ENCODE data around the gene ADPRM. TPM values are rescaled to one million over a fixed set of nuclear protein-coding genes. Genes with fewer than 3 reads are reported as not detected.

The ADPRM gene
- total RNA-seq, result 1 to 10 TPM; 6.8 to 8.9 TPM
- polyA plus RNA-seq (2013, experiment 1 of 2), result 15.5 TPM
- polyA plus RNA-seq (2013, experiment 2 of 2), result 11.5 TPM
- long read RNA-seq, experiment 1, partial matches to known transcripts, result 1 of 2 reads
- long read RNA-seq, experiment 1, other reads (novel, unspliced or antisense), result 0 of 2 reads
- long read RNA-seq, experiment 2, partial matches to known transcripts, result 0 of 2 reads
- long read RNA-seq, experiment 2, other reads (novel, unspliced or antisense), result 1 of 2 reads
- long read RNA-seq, experiment 3, transcript ADPRM-201 (4 exons, 1,209 nt), result major isoform, 7 of 18 reads
- long read RNA-seq, experiment 3, partial matches to known transcripts, result 1 of 18 reads
- long read RNA-seq, experiment 3, other reads (novel, unspliced or antisense), result 3 of 18 reads
- long read RNA-seq, experiment 4, transcript ADPRM-201 (4 exons, 1,209 nt), result major isoform, 14 of 21 reads
- long read RNA-seq, experiment 4, partial matches to known transcripts, result 5 of 21 reads
- long read RNA-seq, experiment 4, other reads (novel, unspliced or antisense), result 0 of 21 reads

- H3K27ac Mint-ChIP-seq, result peak within 1 kb of the TSS; percentile 89
- no peaks in the 10 kb centered on the region for H3K27me3 ChIP-seq (ENCODE audit: control insufficient read depth, insufficient read depth, low read length, poor library complexity, severe bottlenecking)
- peak; percentile 65 for TF ChIP-seq CTCF (conservative IDR thresholded peaks at IDR 0.05)
- peaks cover 32% of the 10 kb centered on the region for H3K36me3 Mint-ChIP-seq (ENCODE audit: low read depth)
- H3K9me3 Mint-ChIP-seq, result no peaks in the 10 kb centered on the region
- H3K4me3 ChIP-seq (ENCODE audit: low read length), result peak within 1 kb of the TSS; percentile 98
- no peaks in the 10 kb centered on the region for H3K9me3 ChIP-seq (ENCODE audit: control insufficient read depth, low read length)
- 0% methylated on average over 24 to 84 of the region's 84 CpGs for WGBS, 2 experiments (ENCODE audit: insufficient coverage in 1 of 2, insufficient read length in 1 of 2)
- peak within 1 kb of the TSS; percentile 68 for H3K9ac ChIP-seq (ENCODE audit: extremely low read depth, low read length, poor library complexity, severe bottlenecking)
- no peaks in the 10 kb centered on the region for H3K27me3 Mint-ChIP-seq (ENCODE audit: insufficient read depth)
- H3K4me1 ChIP-seq (ENCODE audit: control insufficient read depth, insufficient read depth, low read length), result peaks cover 9% of the 10 kb centered on the region
- H3K36me3 ChIP-seq (ENCODE audit: control insufficient read depth, insufficient read depth, low read length), result peaks cover 31% of the 10 kb centered on the region
- H3K4me3 Mint-ChIP-seq, result peak within 1 kb of the TSS; percentile 83
- H3K4me1 Mint-ChIP-seq, result peaks cover 17% of the 10 kb centered on the region
- DNase-seq, result peak; percentile 99
- H3K27ac ChIP-seq (ENCODE audit: low read depth, low read length), result peak within 1 kb of the TSS; percentile 72
Measured at GRCh38 chr17:10697092-10698081, at the start of gene ADPRM, which contains the start of gene SCO1. ADPRM (plus strand) TSS chr17:10697594; CDS start chr17:10704927, 7,333 bp downstream. SCO1 (minus strand) TSS chr17:10697533; CDS start chr17:10697507, 26 bp downstream.

- TF ChIP-seq CTCF (conservative IDR thresholded peaks at IDR 0.05), result peak; percentile 27
Measured at GRCh38 chr17:10648381-10648780, 49.0 kb upstream of the ADPRM start.

GRCh38 chr17:10648956-10649355 lies 48.4 kb upstream of the ADPRM start:
- H3K27me3 Mint-ChIP-seq (ENCODE audit: insufficient read depth), result no peaks in the 10 kb centered on the region
- WGBS, 2 experiments (ENCODE audit: insufficient coverage in 1 of 2, insufficient read length in 1 of 2), result 88 to 91% methylated on average over 2 to 3 of the region's 3 CpGs
- no peaks in the 10 kb centered on the region for H3K9me3 Mint-ChIP-seq
- no peak for DNase-seq
- no peak overlapping the region for H3K4me3 Mint-ChIP-seq
- Histone ChIP-seq H3K36me3 (ENCODE audit: control insufficient read depth, insufficient read depth, low read length) (no peaks in the 10 kb centered on the region), H3K27me3 (ENCODE audit: control insufficient read depth, insufficient read depth, low read length, poor library complexity, severe bottlenecking) (no peaks in the 10 kb centered on the region), H3K4me1 (ENCODE audit: control insufficient read depth, insufficient read depth, low read length) (no peaks in the 10 kb centered on the region), H3K9ac (ENCODE audit: extremely low read depth, low read length, poor library complexity, severe bottlenecking) (no peak overlapping the region), H3K9me3 (ENCODE audit: control insufficient read depth, low read length) (no peaks in the 10 kb centered on the region), H3K27ac (ENCODE audit: low read depth, low read length) (no peak overlapping the region), H3K4me3 (ENCODE audit: low read length) (no peak overlapping the region)
- peaks cover 2% of the 10 kb centered on the region for H3K36me3 Mint-ChIP-seq (ENCODE audit: low read depth)
- no peaks in the 10 kb centered on the region for H3K4me1 Mint-ChIP-seq
- no peak for TF ChIP-seq CTCF (conservative IDR thresholded peaks at IDR 0.05)
- no peak overlapping the region for H3K27ac Mint-ChIP-seq

More at GRCh38 chr17:10648381-10648780, 49.0 kb upstream of the ADPRM start:
- no peak overlapping the region for H3K4me3 ChIP-seq (ENCODE audit: low read length)
- DNase-seq, result no peak
- H3K27ac ChIP-seq (ENCODE audit: low read depth, low read length), result no peak overlapping the region
- Mint-ChIP-seq H3K36me3 (ENCODE audit: low read depth) (peaks cover 2% of the 10 kb centered on the region), H3K4me1 (no peaks in the 10 kb centered on the region), H3K4me3 (no peak overlapping the region), H3K27me3 (ENCODE audit: insufficient read depth) (no peaks in the 10 kb centered on the region), H3K27ac (no peak overlapping the region), H3K9me3 (no peaks in the 10 kb centered on the region)
- no peaks in the 10 kb centered on the region for H3K4me1 ChIP-seq (ENCODE audit: control insufficient read depth, insufficient read depth, low read length)
- 89 to 93% methylated on average over 2 to 5 of the region's 5 CpGs for WGBS, 2 experiments (ENCODE audit: insufficient coverage in 1 of 2, insufficient read length in 1 of 2)
- no peaks in the 10 kb centered on the region for H3K27me3 ChIP-seq (ENCODE audit: control insufficient read depth, insufficient read depth, low read length, poor library complexity, severe bottlenecking)
- no peaks in the 10 kb centered on the region for H3K36me3 ChIP-seq (ENCODE audit: control insufficient read depth, insufficient read depth, low read length)
- H3K9ac ChIP-seq (ENCODE audit: extremely low read depth, low read length, poor library complexity, severe bottlenecking), result no peak overlapping the region
- H3K9me3 ChIP-seq (ENCODE audit: control insufficient read depth, low read length), result no peaks in the 10 kb centered on the region

Measured in endodermal cell (in vitro differentiated cells).